HUES6 (cell line): ENCODE results near the gene LCOR.
"Not testable (repeated sequence)": the region's sequence is repeated elsewhere in the genome, so short reads cannot be mapped to it uniquely, and the experiment has no call there.

Source experiments
- H3K27ac ChIP-seq: 2 replicates; pipeline ENCODE4 v1.7.0; 2013; ENCODE audit warnings: low read depth, mild to moderate bottlenecking, low read length, inconsistent platforms
- H3K27me3 ChIP-seq: 2 replicates; pipeline ENCODE4 v1.6.1; 2013; ENCODE audit warnings: low read length; ENCODE audit not compliant: control insufficient read depth, insufficient read depth
- H3K36me3 ChIP-seq: 2 replicates; pipeline ENCODE4 v1.6.1; 2013; ENCODE audit warnings: low read length; ENCODE audit not compliant: control insufficient read depth, insufficient read depth
- H3K4me1 ChIP-seq: 2 replicates; pipeline ENCODE4 v1.6.1; 2013; ENCODE audit warnings: low read length; ENCODE audit not compliant: control insufficient read depth, insufficient read depth
- H3K4me3 ChIP-seq: 2 replicates; pipeline ENCODE4 v1.5.1; 2013; ENCODE audit warnings: low read depth, low read length
- H3K9ac ChIP-seq: one replicate; pipeline ENCODE4 v1.6.1; 2013; ENCODE audit warnings: mild to moderate bottlenecking, low read length
- H3K9me3 ChIP-seq: 2 replicates; pipeline ENCODE4 v1.6.1; 2013; ENCODE audit warnings: low read depth, low read length; ENCODE audit not compliant: control insufficient read depth, insufficient read depth

LCOR gene

DNA sequence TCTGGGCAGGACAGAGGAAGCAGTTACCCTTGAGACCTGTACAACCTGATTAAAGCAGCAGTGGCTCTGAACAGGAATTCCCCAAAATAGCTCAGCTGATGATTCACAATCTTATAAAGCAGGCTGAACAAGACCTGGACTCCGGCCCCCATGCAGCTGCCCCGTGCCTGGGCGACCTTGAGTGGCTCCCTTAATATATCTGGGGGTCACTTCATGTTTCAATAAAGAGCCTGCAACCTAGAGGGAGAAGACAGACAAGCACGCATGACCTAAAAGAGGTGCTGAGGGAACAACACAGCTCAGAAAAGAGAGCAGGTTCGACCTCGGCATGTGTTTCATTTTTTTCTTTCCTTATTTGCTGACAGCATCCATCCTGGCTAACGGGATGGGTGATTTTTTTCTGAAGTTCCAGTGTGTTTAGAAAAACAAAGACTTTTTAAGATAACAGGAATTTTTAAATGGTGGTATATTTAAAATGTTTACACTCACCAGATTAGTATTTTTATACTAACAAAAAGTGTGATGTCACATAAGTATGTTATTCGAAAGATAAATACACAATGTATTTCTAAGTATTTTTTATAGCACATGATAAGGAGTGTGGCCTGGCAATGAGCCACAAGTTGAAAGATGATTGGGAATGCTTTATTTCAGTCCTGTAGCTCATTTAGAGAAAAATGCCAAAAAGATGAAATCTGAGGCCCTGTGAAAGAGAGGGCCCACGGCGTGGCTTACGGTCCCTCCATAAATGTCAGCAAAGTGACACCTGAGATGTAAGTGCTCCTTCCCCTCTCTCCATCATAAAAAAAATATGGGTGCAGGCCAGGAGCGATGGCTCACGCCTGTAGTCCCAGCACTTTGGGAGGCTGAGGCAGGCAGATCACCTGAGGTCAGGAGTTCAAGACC is 192.3 kb downstream of the LCOR start:
- H3K9ac ChIP-seq = no peak overlapping the region
- H3K4me1 ChIP-seq = peaks cover 4% of the 10 kb centered on the region
- H3K27ac ChIP-seq = no peak overlapping the region
- H3K36me3 ChIP-seq = no peaks in the 10 kb centered on the region
- no peaks in the 10 kb centered on the region for H3K27me3 ChIP-seq
- H3K4me3 ChIP-seq = no peak overlapping the region
- H3K9me3 ChIP-seq = no peaks in the 10 kb centered on the region

- H3K36me3 ChIP-seq = no peaks in the 10 kb centered on the region
- H3K27ac ChIP-seq = no peak overlapping the region
- peaks cover 2% of the 10 kb centered on the region for H3K4me1 ChIP-seq
- no peaks in the 10 kb centered on the region for H3K9me3 ChIP-seq
- no peaks in the 10 kb centered on the region for H3K27me3 ChIP-seq
- no peak overlapping the region for H3K9ac ChIP-seq
- no peak overlapping the region for H3K4me3 ChIP-seq
Observed at GRCh38 chr10:97025613-97026242, 193.6 kb downstream of the LCOR start.

GRCh38 chr10:97028126-97028831 is 196.2 kb downstream of the LCOR start:
- H3K27me3 ChIP-seq = no peaks in the 10 kb centered on the region
- no peak overlapping the region for H3K27ac ChIP-seq
- no peak overlapping the region for H3K9ac ChIP-seq
- no peaks in the 10 kb centered on the region for H3K9me3 ChIP-seq
- H3K4me1 ChIP-seq = peaks cover 16% of the 10 kb centered on the region
- no peaks in the 10 kb centered on the region for H3K36me3 ChIP-seq
- H3K4me3 ChIP-seq = no peak overlapping the region

DNA sequence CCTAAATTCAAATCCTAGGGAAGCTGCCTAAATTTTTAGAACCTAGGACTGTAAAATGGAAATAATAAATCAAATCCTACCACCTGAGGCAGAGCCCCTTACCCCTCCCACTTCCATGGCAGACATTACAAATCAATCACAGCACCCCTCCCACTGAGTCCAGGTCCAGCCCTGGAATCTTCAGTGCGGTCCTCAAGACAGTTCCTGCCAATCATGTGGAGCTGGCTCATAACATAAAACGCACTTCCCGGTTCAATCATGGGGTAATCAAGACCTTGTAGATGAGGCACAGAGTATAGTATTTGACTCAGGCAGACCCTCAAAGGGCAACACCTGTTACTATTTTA is 196.7 kb downstream of the LCOR start:
- Histone ChIP-seq H3K4me1 (peaks cover 16% of the 10 kb centered on the region), H3K4me3 (no peak overlapping the region), H3K9ac (no peak overlapping the region), H3K27me3 (no peaks in the 10 kb centered on the region), H3K36me3 (no peaks in the 10 kb centered on the region), H3K27ac (no peak overlapping the region), H3K9me3 (no peaks in the 10 kb centered on the region)

DNA sequence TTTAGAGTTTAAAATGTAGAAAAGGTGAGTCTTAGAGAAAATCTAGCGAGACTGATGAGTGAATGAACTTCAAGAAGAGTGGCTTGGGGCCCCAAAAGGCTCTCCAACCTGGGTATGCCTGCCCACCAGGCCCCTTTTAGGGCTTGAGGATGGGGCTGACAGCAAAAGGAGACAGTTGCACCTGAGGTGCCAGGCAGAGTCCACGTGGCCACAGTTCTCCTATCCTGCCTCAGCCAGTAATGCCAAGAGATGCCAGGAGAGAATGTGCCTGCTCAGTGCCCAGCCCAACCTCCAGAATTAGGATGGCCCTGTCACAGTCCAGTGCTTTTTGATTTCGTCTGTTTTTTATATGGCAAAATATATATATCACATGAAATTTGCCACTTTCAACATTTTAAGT is 197.2 kb downstream of the LCOR start:
- no peak overlapping the region for H3K9ac ChIP-seq
- H3K36me3 ChIP-seq = no peaks in the 10 kb centered on the region
- H3K27ac ChIP-seq = no peak overlapping the region
- H3K27me3 ChIP-seq = no peaks in the 10 kb centered on the region
- peaks cover 18% of the 10 kb centered on the region for H3K4me1 ChIP-seq
- H3K4me3 ChIP-seq = no peak overlapping the region
- H3K9me3 ChIP-seq = no peaks in the 10 kb centered on the region

GRCh38 chr10:97030894-97031293 is 198.8 kb downstream of the LCOR start:
- Histone ChIP-seq H3K36me3 (no peaks in the 10 kb centered on the region), H3K9ac (no peak overlapping the region), H3K27me3 (no peaks in the 10 kb centered on the region)

DNA sequence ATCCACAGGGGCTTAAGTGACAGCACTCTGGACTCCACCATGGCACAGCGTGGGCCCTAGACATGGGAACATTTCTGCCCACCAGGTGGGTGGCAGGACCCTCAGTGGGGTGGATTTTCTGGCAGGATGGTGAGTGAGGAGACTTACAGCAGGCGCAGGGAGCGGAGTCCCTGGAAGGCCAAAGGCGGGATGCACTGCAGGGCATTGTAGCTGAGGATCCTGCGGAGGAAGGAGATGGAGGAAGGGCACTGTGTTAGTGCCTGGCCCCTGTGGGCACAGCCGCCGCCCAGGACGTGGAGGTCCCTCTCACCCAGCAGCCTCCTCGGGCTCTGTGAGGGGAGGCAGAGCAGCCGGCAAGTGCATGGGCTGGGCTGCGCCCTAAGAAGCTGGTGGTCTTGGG is 199.4 kb downstream of the LCOR start:
- Histone ChIP-seq H3K27me3 (no peaks in the 10 kb centered on the region), H3K9ac (no peak overlapping the region), H3K9me3 (no peaks in the 10 kb centered on the region), H3K27ac (no peak overlapping the region), H3K36me3 (no peaks in the 10 kb centered on the region), H3K4me1 (peaks cover 24% of the 10 kb centered on the region), H3K4me3 (no peak overlapping the region)

More at GRCh38 chr10:97030894-97031293, 198.8 kb downstream of the LCOR start:
- H3K4me1 ChIP-seq = peaks cover 24% of the 10 kb centered on the region
- H3K27ac ChIP-seq = no peak overlapping the region
- no peak overlapping the region for H3K4me3 ChIP-seq
- H3K9me3 ChIP-seq = no peaks in the 10 kb centered on the region

- no peak overlapping the region for H3K4me3 ChIP-seq
- no peaks in the 10 kb centered on the region for H3K9me3 ChIP-seq
- H3K27me3 ChIP-seq = no peaks in the 10 kb centered on the region
- H3K9ac ChIP-seq = no peak overlapping the region
- H3K4me1 ChIP-seq = peaks cover 26% of the 10 kb centered on the region
- H3K27ac ChIP-seq = no peak overlapping the region
- H3K36me3 ChIP-seq = no peaks in the 10 kb centered on the region
Observed at GRCh38 chr10:97032624-97033023, 200.5 kb downstream of the LCOR start.

DNA sequence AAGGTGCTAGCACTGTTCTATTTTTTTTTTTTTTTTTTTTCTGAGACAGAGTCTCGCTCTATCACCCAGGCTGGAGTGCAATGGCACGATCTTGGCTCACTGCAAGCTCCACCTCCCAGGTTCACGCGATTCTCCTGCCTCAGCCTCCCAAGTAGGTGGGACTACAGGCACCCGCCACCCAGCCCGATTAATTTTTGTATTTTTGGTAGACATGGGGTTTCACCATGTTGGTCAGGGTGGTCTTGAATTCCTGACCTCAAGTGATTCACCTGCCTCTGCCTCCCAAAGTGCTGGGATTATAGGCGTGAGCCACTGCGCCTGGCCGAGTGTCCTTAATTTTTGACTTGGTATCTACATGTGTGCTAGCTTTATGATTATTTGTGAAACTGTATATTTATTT is 201.7 kb downstream of the LCOR start:
- H3K4me3 ChIP-seq, H3K9ac ChIP-seq, H3K36me3 ChIP-seq, H3K27me3 ChIP-seq, H3K27ac ChIP-seq, H3K9me3 ChIP-seq: not testable (repeated sequence)
- peaks cover 31% of the 10 kb centered on the region for H3K4me1 ChIP-seq

DNA sequence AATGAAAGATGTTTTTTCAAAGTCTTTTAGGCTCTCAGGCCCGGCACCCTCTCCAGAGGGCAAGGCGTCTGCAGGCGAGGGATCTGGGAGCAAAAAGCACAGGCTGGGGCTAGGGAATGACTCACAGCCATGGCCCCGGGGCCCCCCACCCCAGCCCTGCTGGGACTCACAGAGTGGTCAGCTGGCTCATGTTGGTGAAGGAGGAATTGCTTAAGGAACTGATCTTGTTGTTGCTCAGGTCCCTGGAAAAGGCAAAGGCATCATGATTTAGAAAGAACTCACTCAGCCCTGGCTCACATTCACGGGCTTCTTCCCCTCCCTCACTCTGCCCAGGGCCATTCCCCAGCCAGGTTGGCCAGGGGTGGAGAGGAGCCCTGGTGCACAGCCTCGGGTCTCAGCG is 202.2 kb downstream of the LCOR start:
- Histone ChIP-seq H3K9ac (no peak overlapping the region), H3K27ac (no peak overlapping the region), H3K4me1 (peaks cover 31% of the 10 kb centered on the region), H3K4me3 (no peak overlapping the region), H3K9me3 (no peaks in the 10 kb centered on the region), H3K27me3 (peaks cover 3% of the 10 kb centered on the region; the same call in 1 of the 2 replicates), H3K36me3 (no peaks in the 10 kb centered on the region)
